Upper lobe of left lung (tissue), 6 donors: ENCODE measurements around the gene OR10T2. TPM values are rescaled to one million over a fixed set of nuclear protein-coding genes. Genes with fewer than 3 reads are reported as not detected.
"Not testable (repeated sequence)": the region's sequence is repeated elsewhere in the genome, so short reads cannot be mapped to it uniquely, and the experiment has no call there.

ENCODE experiments used
- ATAC-seq, 2 donors: fragments of 200-7000 bp; cut with Tn5 transposase; one replicate each; pipeline ENCODE4 v1.9.1; 2022; ENCODE audit warnings: mild to moderate bottlenecking in 2 of 2, moderate library complexity in 2 of 2; ENCODE audit not compliant: low FRiP score in 2 of 2
- DNase-seq, 2 donors: peaks; one replicate each; pipeline ENCODE4 v3.0.0-alpha.2; 2019 to 2020
- H3K27ac ChIP-seq, 4 donors: fragments of 200-600 bp; sonication (generic); one replicate each; pipeline ENCODE4 v1.5.1; 2016 to 2019
- H3K27me3 ChIP-seq, 4 donors: fragments of 200-600 bp; sonication (generic); one replicate each; pipeline ENCODE4 v1.5.1; 2017 to 2019
- H3K36me3 ChIP-seq, 4 donors: fragments of 200-600 bp; sonication (generic); one replicate each; pipeline ENCODE4 v1.5.1; 2016 to 2019
- H3K4me1 ChIP-seq, 4 donors: fragments of 200-600 bp; sonication (generic); one replicate each; pipeline ENCODE4 v1.5.1; 2018 to 2019
- H3K4me3 ChIP-seq, 4 donors: fragments of 200-600 bp; sonication (generic); one replicate each; pipeline ENCODE4 v1.5.1; 2017 to 2019; ENCODE audit warnings: mild to moderate bottlenecking in 2 of 4, moderate library complexity in 1 of 4
- H3K9me3 ChIP-seq, 4 donors: fragments of 200-600 bp; sonication (generic); one replicate each; pipeline ENCODE4 v1.5.1; 2018 to 2019
- CTCF ChIP-seq, 6 experiments: fragments of 450-650 bp in 4 of 6; fragments of 200-600 bp in 2 of 6; sonication (generic) in 2 of 6; IDR thresholded peaks; one replicate each; pipeline ENCODE4 v1.5.1; 2016 to 2019; ENCODE audit warnings: antibody characterized with exemption in 6 of 6
- EP300 ChIP-seq, 4 donors: sonication (generic); formaldehyde crosslinking; IDR thresholded peaks; one replicate each; pipeline ENCODE4 v1.5.1; 2017; ENCODE audit warnings: antibody characterized with exemption in 4 of 4, control low read depth in 2 of 4
- POLR2A ChIP-seq, 4 donors: fragments of 450-650 bp; IDR thresholded peaks; one replicate each; pipeline ENCODE4 v1.5.1; 2016 to 2017; ENCODE audit warnings: antibody characterized with exemption in 4 of 4, mild to moderate bottlenecking in 2 of 4
- POLR2AphosphoS5 ChIP-seq, 2 donors: sonication (generic); formaldehyde crosslinking; IDR thresholded peaks; one replicate each; pipeline ENCODE4 v1.5.1; 2017; ENCODE audit warnings: antibody characterized with exemption in 2 of 2
- WGBS, 2 donors: methylation state at CpG; one replicate each; pipeline ENCODE4 v1.1.5; 2017 to 2018; 5-methylcytosine and 5-hydroxymethylcytosine counted together
- total RNA-seq, 6 donors: library from RNA; depleted of rRNA in 4 of 6; stranded (reverse); fragments of >200 nt in 4 of 6; gene quantifications; one replicate each; pipeline versions ENCODE4 v1.1.0 to v1.2.1, GENCODE V29; 2016 to 2021
- donor health status: DM: no; HTN: no; CAD: no; lungs with moderate emphysema.
- donor health status: DM: no; HTN: yes; CAD: no; lungs with severe emphysema.

OR10T2 gene
- total RNA-seq, 6 donors from 2014 or later: not detected

DNA sequence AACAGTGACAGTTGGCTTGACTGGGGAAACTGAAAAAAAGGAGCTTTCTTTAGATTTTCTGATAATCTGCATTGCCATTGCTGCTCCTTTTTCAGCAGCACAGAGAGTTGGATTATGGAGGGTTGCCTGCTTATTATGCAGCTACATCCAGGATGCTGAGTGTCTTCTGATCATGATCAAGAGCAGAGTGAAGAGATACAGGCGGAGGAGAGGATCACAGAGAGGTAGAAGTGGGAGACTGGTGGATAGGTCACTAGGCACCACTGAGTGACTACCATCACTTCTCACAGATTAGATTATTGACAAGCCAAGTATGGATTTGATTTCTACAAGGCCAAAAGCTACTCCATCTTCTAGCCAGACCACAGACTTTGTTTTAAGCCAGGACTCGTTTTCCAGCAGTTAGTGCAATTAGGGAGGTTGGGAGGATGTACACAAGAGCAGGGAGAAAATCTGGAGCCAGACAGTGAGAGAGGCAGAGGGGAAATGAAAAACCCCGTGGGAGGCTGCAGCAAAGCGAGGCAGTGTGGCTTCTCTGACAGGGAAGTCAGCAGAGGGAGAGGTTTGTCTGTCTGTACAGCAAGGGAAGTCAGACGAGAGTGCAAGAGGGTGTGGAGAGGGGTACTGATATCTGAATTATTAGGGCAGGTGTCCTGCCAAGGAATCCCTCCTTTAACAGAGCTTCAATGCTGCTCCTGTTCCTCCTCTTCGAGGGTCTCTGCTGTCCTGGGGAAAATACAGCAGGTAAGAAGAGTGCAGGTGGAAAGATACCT is 45.8 kb downstream of the OR10T2 start, which contains the start of gene CD1E:
Gene CD1E (plus strand): TSS at position 592 of the 773 bp plus-strand sequence. CDS start 95 bp downstream, at position 687.
- ATAC-seq: peak; percentile 26 to 51
- Histone ChIP-seq H3K4me3 (no peak within 1 kb of the TSS), H3K27me3 (no peaks in the 10 kb centered on the region), H3K27ac (no peak within 1 kb of the TSS), H3K36me3 (no peaks in the 10 kb centered on the region), H3K9me3 (no peaks in the 10 kb centered on the region), H3K4me1 (no peaks in the 10 kb centered on the region)
- no peak for DNase-seq
- WGBS, 2 donors: 47 to 53% methylated on average over 6 of the region's 6 CpGs
- no peak for TF ChIP-seq EP300 (IDR thresholded peaks at IDR 0.05)
- no peak for TF ChIP-seq CTCF (IDR thresholded peaks at IDR 0.05)
- TF ChIP-seq POLR2A (IDR thresholded peaks at IDR 0.05): no peak
- TF ChIP-seq POLR2AphosphoS5 (IDR thresholded peaks at IDR 0.05): no peak

GRCh38 chr1:158348946-158349345 is 50.3 kb downstream of the OR10T2 start:
- H3K27ac ChIP-seq, H3K27me3 ChIP-seq, H3K4me1 ChIP-seq, H3K9me3 ChIP-seq, ATAC-seq, H3K36me3 ChIP-seq, H3K4me3 ChIP-seq: not testable (repeated sequence)
- WGBS, 2 donors: 97% methylated on average over 18 of the region's 24 CpGs; no CpG with 5 or more reads in 1 of the 2 donors
- peak in 1 of 2 donors; percentile 74 for DNase-seq

Other genes with a start within 250 kb of the OR10T2 start
- gene CD1D, start 218.6 kb downstream of the OR10T2 start, total RNA-seq: 1 to 10 TPM; 1.0 to 5.2 (median 4.0) TPM
- under 1 TPM in 2 of 6 donors, not detected in 4; 0.51 to 0.72 TPM for gene CD1A, start 145.0 kb downstream of the OR10T2 start, total RNA-seq
- gene CD1C, start 109.5 kb downstream of the OR10T2 start, total RNA-seq: 1 to 10 TPM in 2 of 6 donors, under 1 TPM in 1, not detected in 3; 0.46 to 6.8 (median 3.3) TPM
- under 1 TPM in 2 of 6 donors, not detected in 4; 0.17 to 0.26 TPM for gene CD1B, start 67.9 kb downstream of the OR10T2 start, total RNA-seq
- 1 to 10 TPM in 2 of 6 donors, not detected in 4; 2.1 to 4.0 TPM for gene CD1E, start 45.6 kb downstream of the OR10T2 start, total RNA-seq
- not detected for gene OR10K2, start 26.8 kb upstream of the OR10T2 start, total RNA-seq
- not detected for gene OR10K1, start 62.4 kb upstream of the OR10T2 start, total RNA-seq
- gene OR10R2, start 72.8 kb upstream of the OR10T2 start, total RNA-seq: not detected
- gene OR6Y1, start 154.9 kb upstream of the OR10T2 start, total RNA-seq: not detected
- gene OR6P1, start 171.1 kb upstream of the OR10T2 start, total RNA-seq: not detected
- not detected for gene OR10X1, start 180.4 kb upstream of the OR10T2 start, total RNA-seq
- gene OR10Z1, start 205.8 kb upstream of the OR10T2 start, total RNA-seq: not detected